GM18520 (cell line): ENCODE measurements around the gene DCC.

Experiments
- ATAC-seq: cut with Tn5 transposase; IDR thresholded peaks from one replicate; pipeline ENCODE4 v1.9.1; 2021; ENCODE audit not compliant: unreplicated experiment

The DCC gene

DNA sequence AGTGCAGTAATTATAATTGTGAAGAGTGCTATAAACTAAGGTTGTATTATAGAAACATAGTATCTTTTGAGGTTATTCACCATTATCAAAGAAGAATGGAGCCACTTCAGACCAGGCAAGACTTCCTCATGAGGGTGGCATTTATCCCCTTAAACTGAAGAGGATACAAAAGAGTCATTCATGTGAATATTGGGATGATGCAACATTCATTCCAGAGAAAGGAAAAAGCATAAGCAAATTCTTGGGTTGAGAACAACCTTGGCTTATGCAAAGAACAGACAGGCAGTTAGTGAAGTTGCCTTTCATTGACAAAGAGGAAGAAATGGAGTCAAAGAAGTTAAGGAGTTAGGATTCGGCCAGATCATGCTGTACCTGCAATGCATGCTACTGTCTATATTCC lies 1201.9 kb downstream of the DCC start:
- ATAC-seq, result no peak

DNA sequence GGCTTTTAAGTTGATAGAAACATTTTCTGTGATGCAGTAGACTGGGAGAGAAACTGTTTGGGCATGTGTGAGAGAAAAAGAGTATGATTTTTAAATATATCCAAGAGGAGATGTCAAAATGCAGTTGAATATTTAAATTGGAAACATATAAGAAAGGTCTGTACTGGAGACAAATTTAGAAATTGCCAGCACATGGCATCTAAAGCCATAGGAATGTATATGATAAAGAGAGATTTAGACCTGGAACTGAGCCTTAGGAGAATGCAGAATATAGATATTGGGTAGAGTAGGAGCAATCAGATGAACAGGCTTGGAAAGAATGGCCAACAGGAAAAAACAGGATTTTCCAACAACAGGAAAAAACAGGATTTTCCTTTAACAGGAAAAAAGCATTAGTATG lies 1203.7 kb downstream of the DCC start:
- no peak for ATAC-seq

DNA sequence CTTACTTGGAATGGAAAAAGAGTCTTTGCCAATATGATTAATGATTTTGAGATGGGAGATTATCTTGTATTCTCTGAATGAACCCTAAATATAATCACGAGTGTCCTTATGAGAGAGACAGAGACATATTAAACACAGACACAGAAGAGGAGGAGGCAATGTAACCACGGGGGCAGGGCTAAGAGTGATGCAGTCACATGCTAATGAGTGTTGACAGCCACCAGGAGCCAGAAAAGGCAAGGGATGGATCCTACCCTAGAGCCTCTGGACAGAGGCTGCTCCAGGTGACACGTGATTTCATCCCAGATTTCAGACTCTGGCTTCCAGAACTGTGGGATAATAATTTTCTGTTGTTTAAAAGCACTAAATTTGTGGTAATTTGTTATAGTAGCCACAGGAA lies 1204.9 kb downstream of the DCC start:
- ATAC-seq, result no peak

DNA sequence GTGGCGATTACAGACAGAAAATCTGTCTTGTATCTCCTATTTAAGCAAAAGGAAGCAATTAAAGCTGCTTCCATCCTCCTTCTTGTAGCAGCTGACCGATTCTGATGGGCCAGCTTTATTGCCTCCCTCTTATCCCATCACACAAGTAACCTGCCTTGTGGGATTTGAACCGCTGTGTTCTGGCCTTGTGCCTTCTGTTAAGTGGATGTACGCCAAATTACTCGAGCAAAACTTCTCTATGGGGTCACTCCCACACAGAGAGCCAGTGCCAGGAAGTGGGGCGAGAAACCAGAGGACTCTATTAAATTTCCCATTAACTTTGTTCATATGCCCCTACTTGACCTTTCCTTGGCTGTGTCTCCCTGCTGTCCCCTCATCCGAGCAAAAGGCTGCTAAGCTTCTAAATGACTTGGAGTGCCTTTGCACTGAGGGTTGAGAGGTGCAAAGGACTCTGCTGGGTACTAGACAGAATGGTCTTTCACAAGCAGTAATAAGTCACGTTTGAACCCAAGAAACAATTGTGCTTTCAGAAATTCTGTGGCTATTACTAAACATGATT lies 1212.0 kb downstream of the DCC start:
- ATAC-seq, result no peak

DNA sequence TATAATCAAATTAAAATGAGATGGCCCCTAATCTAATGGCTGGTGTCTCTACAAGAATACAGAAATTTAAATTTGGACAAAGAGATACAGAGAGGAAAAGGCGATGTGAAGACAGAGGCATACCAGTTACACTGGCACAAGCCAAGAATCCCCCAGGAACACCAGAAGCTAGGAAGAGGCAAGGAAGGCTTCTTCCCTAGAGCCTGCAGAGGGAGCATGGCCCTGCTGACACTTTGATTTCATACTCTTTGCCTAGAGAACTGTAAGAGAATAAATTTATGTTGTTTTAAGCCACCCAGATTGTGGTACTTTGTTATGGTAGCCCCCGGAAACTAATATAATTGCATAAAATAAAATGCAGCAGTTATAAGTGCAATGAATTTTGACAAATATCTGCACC lies 1213.0 kb downstream of the DCC start:
- ATAC-seq, result no peak

DNA sequence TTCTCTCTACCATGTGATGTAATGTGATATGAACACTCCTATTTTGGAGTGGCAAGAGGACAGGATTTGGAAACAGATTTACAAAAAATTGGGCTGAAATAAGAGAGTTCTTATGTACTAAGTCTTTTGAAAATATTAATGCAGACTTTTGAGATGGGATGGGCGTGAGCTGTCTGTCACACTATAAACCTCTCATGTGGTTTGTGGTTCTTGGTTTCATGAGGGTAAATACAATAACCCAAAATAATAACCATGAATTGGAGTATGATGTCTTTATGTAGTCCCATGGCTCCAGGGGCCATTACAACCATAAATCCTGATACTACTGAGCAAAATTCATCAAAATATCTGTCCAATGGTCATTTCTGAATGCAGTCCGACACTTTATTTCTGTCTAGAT lies 1216.5 kb downstream of the DCC start:
- no peak for ATAC-seq

DNA sequence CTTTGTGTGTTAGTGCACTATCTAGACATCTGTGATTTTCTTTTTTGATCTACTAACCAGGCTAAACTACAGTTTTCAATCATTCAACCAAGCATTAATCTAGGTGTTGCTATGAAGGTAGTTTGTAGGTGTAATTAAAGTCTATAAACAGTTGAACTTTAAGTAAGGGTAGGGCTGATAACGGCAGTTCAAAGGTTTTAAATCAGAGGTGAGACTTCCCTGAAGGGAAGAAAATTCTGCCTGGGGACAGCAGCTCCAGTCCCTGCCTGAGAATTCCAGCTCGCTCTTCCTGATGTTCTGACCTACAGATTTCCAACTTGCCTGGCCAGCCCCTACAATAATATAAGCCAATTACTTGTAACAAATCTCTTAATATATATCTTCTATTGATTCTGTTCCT lies 1220.5 kb downstream of the DCC start:
- no peak for ATAC-seq

DNA sequence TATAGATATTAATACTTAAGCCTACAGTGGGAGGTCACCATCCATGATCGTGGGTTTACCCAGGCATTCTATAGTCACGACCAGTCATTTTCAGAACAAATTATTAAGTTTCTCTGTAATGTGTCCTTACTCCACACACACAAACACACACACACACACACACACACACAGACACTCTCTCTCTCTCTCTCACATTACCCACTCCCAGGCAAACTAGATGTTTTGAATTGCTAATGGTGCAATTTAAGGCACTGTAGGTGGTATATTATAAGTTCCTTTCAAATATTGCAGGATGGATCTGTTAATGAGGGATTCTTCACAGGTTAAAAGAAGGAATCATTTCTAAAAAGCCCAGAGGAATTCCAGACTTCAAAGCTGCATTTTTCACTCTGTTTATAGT lies 1226.6 kb downstream of the DCC start:
- no peak for ATAC-seq

DNA sequence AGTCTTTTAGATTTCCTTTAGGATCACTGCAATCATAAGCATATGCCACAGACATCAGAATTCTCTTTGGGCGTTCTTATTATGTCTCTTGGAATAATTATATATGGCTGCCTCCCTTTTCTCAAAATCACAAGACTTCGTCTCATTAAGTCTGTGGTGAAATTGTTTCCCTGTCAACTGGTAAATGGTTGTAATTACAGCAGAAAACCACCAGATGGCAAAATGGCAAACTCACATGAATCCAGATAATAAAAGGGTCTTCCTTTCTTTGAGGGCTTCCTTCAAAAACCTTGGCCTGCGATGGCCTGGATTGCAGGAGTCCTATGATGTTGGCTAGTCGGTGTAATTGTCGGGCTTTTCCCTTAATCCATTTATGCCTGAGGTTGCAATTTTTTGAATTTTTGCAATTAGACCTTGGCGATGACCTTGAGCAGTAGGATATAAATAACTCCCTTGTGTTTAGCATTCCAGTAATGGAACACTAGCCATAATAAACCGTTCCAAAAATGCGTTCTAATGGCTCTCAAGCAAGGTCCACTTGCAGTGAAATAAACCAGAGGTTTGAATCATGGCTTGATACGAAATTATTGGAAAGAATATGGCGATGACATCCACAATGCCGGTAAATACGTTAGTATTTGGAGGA lies 1228.1 kb downstream of the DCC start:
- ATAC-seq, result no peak
